Renal cortex interstitium (tissue), 11 donors: ENCODE data around the gene SLC27A4. TPM values are rescaled to one million over a fixed set of nuclear protein-coding genes. Genes with fewer than 3 reads are reported as not detected.

Source experiments
- DNase-seq, 11 donors: peaks; one replicate each; pipeline ENCODE4 v3.0.0-alpha.2; 2013; ENCODE audit warnings: low read depth in 9 of 11, low spot score in 4 of 11; ENCODE audit errors: extremely low read depth in 1 of 11
- polyA plus RNA-seq, 3 donors: library from polyadenylated mRNA; unstranded; fragments of 120-200 nt; gene quantifications; one replicate each; pipeline ENCODE4 v1.2.1, GENCODE V29; 2013; ENCODE audit not compliant: insufficient read length in 3 of 3

The SLC27A4 gene
- polyA plus RNA-seq, 3 donors = 15.3 to 22.7 (median 21.7) TPM

DNA sequence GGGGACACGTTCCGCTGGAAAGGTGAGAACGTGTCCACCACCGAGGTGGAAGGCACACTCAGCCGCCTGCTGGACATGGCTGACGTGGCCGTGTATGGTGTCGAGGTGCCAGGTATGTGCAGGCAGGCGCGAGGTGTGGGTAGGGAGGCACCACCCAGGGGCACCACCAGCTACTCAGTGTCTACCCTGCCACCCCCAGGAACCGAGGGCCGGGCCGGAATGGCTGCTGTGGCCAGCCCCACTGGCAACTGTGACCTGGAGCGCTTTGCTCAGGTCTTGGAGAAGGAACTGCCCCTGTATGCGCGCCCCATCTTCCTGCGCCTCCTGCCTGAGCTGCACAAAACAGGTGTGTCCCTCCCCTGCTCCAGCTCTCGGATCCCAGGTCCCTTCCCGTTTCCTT is 15.1 kb downstream of the SLC27A4 start:
- no peak for DNase-seq

DNA sequence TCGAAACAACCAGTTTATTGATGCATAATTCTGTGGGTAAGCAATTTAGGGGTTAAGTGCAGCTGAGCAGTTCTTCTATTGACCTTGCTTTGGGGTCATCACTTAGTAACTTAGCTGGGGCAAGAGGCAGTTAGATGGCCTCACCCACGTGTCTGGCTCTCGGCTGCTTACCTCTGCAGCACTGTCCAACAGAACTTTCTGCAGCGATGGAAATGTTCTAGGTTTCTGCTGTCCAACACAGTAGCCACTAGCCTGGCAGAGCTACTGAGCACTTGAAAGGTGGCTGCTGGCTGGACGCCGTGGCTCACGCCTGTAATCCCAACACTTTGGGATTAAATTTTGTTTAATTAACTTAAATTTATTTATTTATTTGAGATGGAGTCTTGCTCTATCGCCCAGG is 17.8 kb downstream of the SLC27A4 start:
- DNase-seq = no peak

DNA sequence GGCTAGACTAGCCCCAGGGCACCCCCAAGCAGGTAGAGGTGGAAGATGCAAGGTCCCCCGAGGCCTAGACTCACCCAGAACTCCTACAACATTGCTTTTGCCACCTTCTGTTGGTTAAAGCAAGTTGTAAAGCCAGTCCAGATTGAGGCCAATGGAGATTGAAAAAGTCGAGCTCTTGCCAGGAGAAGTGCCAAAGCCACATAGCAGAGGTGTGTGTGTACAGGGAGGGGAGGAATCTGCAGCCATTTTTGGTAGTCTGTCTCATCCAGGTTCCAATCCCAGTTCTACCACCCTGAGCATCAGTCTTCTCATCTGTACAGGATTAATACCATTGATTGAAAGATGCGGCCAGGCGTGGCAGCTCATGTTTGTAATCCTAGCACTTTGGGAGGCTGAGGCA is 18.5 kb downstream of the SLC27A4 start:
- DNase-seq = no peak

DNA sequence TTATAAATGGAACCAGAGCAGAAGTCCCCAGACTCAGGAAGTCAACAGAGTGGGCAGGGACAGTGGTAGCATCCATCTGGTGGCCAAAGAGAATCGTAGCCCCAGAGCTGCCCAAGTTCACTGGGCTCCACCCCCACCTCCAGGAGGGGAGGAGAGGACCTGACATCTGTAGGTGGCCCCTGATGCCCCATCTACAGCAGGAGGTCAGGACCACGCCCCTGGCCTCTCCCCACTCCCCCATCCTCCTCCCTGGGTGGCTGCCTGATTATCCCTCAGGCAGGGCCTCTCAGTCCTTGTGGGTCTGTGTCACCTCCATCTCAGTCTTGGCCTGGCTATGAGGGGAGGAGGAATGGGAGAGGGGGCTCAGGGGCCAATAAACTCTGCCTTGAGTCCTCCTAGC is 20.5 kb downstream of the SLC27A4 start:
- no peak for DNase-seq

DNA sequence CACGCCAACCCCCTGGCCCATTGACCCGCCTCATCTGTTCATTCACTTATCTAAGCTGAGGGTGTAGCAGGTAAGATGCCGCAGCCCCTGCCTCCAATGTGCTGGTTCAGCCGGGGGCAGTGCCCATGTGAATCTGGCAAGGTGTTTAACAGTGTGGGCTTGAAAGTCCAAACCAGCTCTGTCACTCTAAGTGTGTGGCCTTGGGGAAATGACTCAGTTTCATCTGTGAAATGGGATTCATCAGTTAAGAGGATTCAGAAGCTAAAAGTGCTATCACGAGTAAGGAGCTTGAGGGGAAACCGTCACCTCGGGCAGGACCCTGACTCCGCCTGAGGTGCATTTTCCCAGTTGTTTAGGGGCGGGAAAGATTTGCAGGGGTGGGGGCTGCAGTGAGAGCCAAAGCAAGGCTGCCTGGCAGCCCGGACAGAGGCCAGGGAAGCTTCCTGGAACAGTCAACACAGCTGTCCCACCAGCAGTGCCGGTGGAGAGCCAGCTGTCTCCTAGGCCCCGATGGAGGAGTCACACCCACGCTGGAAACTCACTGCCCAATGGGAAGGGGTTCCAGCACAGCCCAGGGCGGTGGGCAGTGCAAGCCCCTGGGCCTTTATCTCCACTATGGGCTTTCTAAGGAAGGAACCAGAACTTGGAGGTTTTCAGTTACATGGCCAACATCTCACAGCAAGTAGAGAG is 21.1 kb downstream of the SLC27A4 start:
- no peak for DNase-seq

DNA sequence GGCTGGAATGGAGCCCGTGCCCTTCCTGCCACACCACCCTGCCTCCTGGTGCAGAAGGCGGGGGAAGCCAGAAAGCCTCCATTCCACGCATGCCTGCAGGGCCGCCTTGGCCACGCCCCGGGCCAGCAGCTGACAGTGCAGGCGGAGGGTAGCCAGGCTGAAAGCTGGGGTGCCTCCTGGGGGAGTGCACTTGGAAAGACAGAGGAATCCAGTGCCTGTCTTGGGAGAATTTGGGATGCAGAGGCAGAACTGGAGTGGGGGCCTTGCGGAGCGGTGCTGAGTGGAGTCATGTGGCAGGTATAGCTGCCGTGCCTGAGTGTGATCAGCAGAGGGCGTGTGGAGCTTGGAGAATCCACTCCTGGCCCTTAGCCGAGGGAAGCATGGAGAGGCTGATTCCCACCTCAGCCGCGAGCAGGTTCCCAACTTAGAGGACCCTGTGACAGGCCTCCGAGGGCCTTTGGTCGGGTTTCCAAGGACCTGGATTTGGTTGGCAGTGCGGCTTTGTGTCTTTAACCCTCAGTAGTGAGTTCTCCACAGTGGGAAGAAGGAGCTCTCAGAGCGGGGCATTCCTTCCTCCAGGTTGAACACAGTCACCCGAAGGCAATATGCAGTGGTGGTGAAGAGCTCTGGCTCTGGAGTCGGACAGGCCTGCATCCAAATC is 21.8 kb downstream of the SLC27A4 start:
- peak in 9 of 11 donors; percentile 66 to 85 (median 77) for DNase-seq

DNA sequence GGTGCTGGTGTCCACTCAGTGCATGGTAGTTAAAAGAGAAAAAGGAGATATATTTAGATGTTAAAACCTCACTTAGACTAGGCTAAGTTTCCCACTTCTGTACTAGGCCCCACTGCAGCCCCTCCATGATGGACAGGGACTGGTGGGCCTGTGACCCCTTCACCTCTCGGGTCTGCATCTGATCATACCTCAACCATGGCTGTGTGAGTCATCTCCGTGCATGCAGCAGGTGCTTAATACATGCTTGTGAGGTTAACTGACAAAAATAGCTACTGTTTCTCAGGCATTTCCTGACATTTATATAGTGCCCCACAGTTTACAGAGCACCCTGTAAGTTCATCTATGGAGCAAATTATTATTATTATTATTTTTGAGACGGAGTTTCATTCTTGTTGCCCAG is 22.4 kb downstream of the SLC27A4 start:
- no peak for DNase-seq

DNA sequence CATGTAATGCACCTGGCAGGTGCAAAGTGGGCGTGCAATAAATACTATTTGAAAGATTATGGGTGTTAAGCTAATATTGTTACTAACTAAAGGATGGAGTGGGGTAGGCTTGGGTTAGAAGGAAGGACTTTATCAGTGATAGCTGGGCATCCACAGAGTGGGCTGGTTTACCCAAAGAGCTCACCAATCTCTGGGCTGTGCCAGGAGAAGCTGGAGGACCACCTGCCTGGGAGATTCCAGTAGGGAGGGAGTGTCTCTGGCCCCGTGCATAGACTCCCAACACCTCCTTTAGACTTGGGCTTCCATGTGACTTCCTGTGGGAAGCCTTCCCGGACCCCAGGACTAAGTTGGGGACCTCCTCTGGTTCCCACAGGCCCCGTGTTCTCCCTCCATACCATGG is 25.2 kb downstream of the SLC27A4 start:
- no peak for DNase-seq

DNA sequence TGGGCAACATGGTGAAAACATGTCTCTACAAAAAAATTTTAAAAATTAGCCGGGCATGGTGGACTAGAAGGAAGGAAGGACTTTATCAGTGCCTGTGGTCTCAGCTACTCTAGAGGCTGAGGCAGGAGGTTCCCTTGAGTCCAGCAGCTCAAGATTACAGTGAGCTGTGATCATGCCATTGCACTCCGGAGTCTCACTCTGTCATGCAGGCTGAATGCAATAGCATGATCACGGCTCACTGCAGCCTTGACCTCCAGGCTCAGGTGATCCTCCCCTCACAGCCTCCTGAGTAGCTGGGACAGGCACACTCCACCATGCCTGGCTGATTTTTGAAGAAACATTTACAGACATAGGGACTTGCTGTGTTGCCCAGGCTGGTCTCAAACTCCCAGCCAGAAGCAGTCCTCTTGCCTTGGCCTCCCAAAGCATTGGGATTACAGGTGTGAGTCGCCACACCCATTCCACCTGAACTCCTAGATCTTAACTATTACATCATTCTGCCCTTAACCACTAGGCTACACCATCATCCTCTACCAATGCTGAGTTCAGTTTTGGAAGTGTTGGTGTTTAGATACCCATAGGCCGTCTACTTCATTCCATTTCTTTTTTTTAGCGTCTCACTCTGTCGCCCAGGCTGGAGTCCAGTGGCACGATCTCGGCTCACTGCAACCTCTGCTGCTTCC is 28.8 kb downstream of the SLC27A4 start:
- no peak for DNase-seq

DNA sequence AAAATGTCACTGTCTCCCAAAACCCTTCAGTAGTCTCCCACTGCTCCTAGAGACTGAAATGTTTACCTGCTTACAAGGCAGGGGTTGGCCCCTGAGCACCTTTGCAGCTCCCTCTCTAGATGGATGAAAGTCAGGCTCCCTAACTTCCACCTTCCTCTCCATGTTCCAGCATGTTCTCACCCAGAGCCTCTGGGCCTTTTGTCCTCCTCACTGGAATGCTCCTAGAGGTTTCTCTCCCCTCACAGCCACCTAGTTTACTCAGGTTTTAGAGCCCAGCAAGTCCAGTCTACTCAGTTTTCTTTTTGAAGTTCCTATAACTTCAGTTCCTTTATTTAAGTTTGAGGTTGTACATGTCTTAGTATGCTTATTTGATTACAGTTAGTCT is 30.0 kb downstream of the SLC27A4 start:
- DNase-seq = no peak

DNA sequence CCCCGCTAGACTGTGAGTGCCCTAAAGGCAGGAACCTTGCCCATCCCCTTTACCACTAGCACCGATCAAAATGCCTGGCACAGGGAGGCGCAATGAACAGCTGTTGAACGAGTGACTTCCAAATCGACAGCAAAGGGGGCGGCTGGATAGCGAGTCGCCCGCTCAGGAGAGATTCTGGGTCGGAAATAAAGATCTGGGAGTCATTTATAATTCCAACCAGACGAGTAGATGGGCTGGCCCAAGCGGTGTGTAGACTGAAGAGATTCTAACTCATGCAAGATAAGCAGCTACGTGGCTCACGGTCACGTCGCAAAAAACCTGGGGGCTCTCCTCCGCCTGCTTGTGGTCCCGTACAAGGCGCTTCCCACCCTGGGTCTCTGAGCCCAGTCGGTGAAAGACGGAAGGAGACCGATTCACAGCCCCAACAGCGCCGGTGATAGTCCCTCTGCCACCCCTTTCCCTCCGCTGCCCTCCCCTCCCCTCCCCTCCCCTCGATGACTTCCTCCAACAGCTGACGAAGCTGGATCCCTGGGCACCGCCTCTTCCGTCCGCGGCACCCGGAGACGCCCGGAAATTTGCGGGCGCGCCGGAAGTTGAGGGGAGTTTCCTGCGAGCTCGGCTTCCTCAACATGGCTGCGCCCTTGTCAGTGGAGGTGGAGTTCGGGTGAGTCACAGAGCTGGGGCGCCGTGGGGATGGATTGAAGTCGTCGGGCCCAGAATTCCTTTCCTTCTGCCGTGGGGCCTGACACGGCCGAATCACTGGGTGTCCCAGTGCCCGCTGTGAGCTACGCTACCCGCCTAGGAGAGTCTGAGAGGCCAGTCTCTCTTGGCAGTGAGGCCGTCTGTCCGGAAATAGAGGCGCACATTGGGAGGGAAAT is 30.7 kb downstream of the SLC27A4 start, which contains the start of gene URM1:
Gene URM1, plus strand, starts transcription at position 623 of the 878 bp plus-strand sequence. Its CDS starts 7 bp downstream, at position 630.
- peak; percentile 86 to 98 (median 94) for DNase-seq

DNA sequence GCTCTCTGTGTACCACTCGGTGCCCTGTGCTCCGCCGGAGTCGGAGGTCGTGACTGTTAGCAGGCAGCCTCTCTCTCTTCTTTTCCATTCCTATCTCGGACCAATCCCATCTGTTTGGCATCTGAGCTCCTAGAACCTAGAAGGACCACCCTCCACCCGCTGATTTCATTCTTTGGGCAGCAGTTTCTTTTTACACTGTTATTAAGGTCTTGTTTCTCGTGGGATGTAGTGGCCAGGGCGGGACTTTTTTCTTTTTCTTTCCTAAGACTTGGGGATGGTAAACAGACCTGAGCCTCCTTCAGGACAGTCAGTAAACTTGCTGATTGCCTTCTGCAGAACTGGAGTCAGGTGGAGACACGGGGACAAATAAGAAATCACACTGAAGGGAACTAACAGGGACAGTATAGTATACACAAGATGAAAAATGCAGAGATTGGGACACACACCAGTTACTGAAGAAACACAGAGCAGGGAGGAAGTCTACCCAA is 31.3 kb downstream of the SLC27A4 start:
- DNase-seq = no peak

DNA sequence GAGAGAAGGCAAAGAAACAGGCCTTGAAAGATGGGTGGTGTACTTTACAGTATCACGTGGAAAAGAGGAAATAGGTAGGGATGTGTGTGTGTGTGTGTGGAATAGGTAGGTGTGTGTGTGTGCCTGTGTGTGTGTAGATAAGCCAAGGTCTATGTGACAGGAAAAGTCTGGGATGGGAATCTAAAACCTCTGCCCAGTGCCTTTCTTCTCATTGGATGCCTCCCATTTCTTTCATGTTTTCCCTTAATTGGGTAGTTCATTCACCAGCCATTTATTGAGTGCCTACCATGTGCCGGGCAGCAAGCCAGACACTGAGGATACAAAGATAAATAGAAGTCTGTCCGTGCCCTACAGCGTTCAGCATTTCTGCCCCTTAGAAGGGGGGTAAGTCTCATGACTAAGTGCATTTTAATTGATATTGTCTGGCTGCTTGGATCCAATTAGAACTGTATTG is 31.9 kb downstream of the SLC27A4 start:
- no peak for DNase-seq

DNA sequence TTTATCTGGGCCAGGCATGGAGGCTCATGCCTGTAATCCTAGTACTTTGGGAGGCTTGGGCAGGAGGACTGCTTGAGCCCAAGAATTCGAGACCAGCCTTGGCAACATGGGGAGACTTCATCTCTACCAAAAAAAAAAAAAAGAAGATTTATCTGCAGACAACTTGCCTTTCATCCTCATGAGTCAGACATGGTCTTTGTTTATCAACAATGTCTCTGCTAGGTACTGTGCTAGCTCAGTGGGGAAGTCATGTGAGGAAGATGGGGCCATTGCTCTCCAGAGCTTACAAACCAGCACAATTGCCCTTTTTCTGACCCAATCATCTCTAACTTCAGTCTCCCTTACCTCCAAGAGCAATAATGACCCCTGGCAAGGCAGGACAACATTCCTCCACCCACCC is 32.5 kb downstream of the SLC27A4 start:
- DNase-seq = no peak

DNA sequence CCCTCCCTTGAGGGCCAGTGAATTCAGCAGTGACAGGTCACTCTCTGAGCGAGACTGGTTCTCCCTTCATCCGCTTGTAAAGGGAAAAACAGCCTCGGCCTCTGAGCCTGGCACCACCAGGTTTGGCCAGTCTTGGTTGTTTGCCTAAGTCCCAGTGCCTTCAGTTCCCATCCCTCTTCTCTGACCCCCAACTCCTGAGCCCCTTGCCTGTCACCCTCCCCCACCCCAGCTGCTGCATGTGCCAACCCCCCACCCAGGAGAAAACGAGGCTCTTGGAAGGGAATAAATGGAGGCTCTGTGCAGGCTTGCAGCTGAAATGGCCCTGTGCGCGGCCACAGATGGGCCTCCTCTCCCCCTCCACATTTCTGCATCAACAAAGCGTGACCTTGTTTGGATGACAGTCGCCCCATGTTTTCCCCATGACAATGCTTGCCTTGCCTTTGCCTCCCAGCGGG is 33.9 kb downstream of the SLC27A4 start:
- no peak for DNase-seq

DNA sequence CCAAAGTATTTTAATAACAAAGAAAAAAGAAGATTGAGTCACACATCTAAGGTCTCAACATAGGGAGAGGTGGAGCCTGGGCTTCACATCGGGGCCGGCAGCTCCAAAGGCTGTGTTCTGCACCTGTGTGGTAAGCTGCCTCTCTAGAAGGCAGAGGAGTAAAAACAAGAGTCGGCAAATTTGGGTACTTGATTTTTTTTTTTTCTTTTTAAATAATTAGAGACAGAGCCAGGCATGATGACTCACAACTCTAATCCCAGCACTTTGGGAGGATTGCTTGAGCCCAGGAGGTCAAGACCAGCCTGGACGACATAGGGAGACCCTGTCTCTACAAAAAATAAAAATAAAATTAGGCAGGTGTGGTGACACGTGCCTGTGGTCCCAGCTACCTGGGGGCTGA is 35.5 kb downstream of the SLC27A4 start:
- DNase-seq = no peak

DNA sequence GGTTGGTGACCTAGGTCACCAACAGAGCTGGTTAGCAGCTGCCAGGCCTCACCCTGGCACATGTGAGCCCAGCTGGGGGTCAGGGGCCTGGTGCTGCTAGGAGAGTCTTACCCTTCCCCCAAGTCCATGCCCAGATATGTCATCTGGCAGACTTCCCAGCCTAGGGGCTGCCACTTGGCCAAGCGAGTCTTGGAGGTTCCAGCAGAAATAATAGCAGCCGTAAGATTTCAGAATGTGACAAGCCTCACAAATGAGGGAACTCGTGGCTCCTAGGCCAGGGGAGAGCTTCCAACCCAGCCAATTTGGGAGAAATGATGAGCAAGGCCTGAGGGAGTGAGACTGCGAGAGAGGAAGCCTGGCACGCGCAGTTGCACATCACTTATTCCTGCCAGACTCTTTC is 41.9 kb downstream of the SLC27A4 start:
- DNase-seq = no peak

DNA sequence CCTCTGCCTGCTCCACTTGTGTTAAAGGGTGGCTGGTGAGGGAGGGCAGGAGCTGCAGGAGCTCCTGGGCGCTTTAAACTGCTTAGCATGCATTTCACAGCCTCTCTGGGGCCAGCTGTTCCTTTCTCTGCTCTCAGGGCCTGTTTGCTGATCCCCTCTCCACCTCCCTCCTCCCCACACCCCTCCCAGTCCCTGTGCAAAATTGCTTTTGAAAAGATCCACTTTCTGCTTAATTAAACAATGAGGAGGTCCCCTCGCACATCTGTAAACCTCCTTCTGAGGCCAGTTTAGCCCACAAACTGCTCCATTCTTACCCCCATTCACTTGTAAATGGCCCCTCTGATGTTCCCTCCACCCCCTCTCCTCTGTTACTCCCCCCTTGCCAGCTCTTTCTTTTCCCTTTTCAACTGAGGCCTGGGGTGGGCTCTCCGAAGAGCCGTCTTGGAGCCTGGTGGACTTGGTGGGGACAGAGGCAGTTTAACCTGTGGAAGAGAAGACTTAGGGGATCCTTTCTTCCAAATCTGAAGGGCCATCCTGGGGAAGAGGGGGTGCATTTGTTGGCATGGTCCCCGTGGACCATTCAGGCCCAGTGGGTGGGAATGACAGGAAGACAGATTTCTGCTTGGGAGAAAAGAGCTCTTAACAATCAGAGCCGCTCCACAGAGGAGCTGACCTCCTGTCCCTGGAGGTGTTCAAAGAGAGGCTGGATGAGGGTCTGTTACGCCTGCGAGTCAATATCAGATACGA is 42.9 kb downstream of the SLC27A4 start:
- no peak for DNase-seq
